Measurements from ENCODE around the gene SMTNL2.
"Not testable (repeated sequence)": the region's sequence is repeated elsewhere in the genome, so short reads cannot be mapped to it uniquely, and the experiment has no call there.

Gene SMTNL2

GRCh38 chr17:4639301-4640059 lies 55.2 kb downstream of the SMTNL2 start:
- peak; percentile 6 for DNase-seq

GRCh38 chr17:4640569-4641188 lies 56.4 kb downstream of the SMTNL2 start:
- not testable (repeated sequence) for DNase-seq

GRCh38 chr17:4641297-4642195 lies 57.2 kb downstream of the SMTNL2 start, which contains the start of gene ALOX15:
ALOX15 (minus strand) TSS chr17:4641678; CDS start chr17:4641651, 27 bp downstream.
- DNase-seq, result no peak

- DNase-seq, result no peak
Measured at GRCh38 chr17:4642286-4642685, 58.0 kb downstream of the SMTNL2 start.

- DNase-seq, result no peak
Measured at GRCh38 chr17:4643676-4644075, 59.3 kb downstream of the SMTNL2 start.

GRCh38 chr17:4645642-4646041 lies 61.3 kb downstream of the SMTNL2 start:
- DNase-seq, result no peak

- peak; percentile 9 for DNase-seq
Measured at GRCh38 chr17:4648741-4649140, 64.4 kb downstream of the SMTNL2 start.

- DNase-seq, result no peak
Measured at GRCh38 chr17:4652997-4653396, 68.7 kb downstream of the SMTNL2 start.

GRCh38 chr17:4655933-4656332 lies 71.6 kb downstream of the SMTNL2 start:
- DNase-seq, result not testable (repeated sequence)

GRCh38 chr17:4657678-4658077 lies 73.3 kb downstream of the SMTNL2 start:
- DNase-seq, result no peak

Data from NCI-H526 treated with DMSO at 0.1 percent for 48 hours (cell line).